NCI-H2081 treated with DMSO at 0.1 percent for 48 hours (cell line): ENCODE data around the gene PKP3.
"Not testable (repeated sequence)": the region's sequence is repeated elsewhere in the genome, so short reads cannot be mapped to it uniquely, and the experiment has no call there.

Experiments used
- DNase-seq: peaks from one replicate; lab custom pipeline; 2025; lab: John Stamatoyannopoulos, UW

Gene PKP3

GRCh38 chr11:379205-380094 lies 14.6 kb upstream of the PKP3 start:
- no peak for DNase-seq

DNA sequence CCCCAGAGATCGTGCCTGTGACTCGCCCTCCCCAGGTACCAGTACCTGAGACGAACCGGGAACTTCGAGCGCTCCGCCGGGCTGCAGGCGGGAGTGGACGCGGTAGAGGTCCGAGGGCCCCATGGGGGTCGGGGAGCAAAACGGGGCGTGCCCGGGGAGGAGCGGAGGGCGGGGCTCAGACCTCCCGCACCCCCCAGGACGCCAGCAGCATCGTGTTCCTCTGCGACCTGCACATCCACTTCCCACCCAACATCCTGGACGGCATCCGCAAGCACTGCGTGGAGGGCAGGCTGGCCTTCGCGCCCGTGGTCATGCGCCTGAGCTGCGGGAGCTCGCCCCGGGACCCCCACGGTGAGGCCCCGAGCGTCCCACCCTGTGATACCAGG lies 13.9 kb upstream of the PKP3 start:
- no peak for DNase-seq

GRCh38 chr11:380491-380890 lies 13.5 kb upstream of the PKP3 start:
- no peak for DNase-seq

GRCh38 chr11:380996-381395 lies 13.0 kb upstream of the PKP3 start:
- DNase-seq = no peak

GRCh38 chr11:381501-382072 lies 12.4 kb upstream of the PKP3 start:
- no peak for DNase-seq

GRCh38 chr11:382081-382629 lies 11.9 kb upstream of the PKP3 start:
- no peak for DNase-seq

DNA sequence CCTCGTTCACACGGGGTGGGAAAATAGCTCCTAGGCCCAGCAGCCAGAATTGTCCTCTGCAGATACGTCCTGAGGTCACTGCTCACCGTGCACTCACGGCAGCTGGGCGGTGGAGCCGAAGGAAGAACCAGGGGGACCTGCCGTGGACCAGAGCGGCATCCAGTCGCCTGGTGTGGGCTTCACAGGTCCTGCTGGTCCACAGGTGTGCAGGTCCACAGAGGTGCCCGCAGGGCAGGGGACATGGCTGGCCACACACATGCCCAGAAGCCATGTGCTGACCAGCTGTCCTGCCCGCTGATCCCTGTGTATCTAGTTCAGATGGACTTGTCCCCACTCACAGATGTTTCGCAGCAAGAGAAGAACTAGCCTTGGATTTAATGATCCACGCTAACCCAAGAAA lies 10.6 kb upstream of the PKP3 start:
- DNase-seq = no peak

GRCh38 chr11:384511-384910 lies 9.5 kb upstream of the PKP3 start:
- no peak for DNase-seq

DNA sequence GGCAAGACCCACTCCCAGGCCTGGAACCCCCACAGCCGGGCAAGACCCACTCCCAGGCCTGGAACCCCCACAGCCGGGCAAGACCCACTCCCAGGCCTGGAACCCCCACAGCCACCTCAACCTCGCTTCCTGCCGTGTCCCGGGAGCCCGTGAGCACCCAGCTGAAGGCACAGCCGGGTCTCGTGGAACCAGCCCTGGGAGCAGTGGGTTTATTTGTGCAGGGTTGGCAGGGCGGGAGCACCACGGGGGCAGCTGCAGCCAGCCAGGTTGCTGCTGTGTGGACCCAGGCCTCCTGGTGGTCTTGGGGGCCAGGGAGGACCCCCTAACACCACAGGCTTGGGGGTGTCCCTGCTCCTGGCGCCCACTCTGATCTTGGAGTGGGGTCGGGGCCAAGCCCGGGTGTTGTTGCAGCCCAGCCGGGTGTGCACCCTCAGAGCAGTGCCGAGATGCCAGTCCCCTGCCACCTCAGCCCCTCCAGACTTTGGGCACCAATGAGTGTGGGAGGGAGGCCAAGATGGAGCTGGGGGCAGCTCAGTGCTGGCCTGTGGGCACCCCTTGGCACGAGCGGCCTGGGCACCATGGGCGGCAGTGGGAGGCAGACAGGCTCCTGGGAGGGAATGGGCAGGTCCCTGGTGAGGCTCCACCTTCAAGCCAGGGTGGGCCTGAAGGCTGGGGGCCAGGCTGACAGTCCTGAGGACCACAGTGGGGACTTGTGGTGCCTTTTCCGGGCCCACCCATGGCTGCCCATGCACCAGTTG lies 8.2 kb upstream of the PKP3 start:
- no peak for DNase-seq

- no peak for DNase-seq
Observed at GRCh38 chr11:386483-386882, 7.5 kb upstream of the PKP3 start.

GRCh38 chr11:387193-387793 lies 6.7 kb upstream of the PKP3 start:
- no peak for DNase-seq

GRCh38 chr11:389369-389768 lies 4.6 kb upstream of the PKP3 start:
- not testable (repeated sequence) for DNase-seq

DNA sequence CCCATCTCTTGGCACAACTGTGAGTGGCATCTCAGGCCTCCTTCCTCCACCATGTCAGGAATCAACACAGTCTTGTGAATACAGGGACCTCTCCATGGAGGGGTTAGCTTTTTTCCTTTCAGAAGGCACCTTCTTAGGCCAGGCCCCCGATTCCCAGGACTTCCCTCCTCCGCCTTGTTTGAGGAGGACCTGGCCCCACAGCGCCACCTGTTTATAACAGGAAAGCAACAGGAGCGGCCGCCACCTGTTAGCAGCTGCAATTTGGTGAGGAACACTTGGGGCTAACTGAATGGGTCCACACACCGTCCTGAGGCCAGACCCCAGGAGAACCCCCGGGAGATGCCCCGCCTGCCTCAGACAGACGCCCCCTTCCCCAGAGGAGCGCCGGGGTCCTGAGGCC lies 3.8 kb upstream of the PKP3 start:
- DNase-seq = no peak

- DNase-seq = no peak
Observed at GRCh38 chr11:391117-392017, 2.6 kb upstream of the PKP3 start.

- DNase-seq = no peak
Observed at GRCh38 chr11:392102-392777, 1.8 kb upstream of the PKP3 start.

GRCh38 chr11:393219-394033 lies 583 bp upstream of the PKP3 start:
- DNase-seq = no peak

GRCh38 chr11:394858-395655 lies 1.0 kb downstream of the PKP3 start:
- no peak for DNase-seq

- DNase-seq = no peak
Observed at GRCh38 chr11:395866-396265, 1.9 kb downstream of the PKP3 start.

DNA sequence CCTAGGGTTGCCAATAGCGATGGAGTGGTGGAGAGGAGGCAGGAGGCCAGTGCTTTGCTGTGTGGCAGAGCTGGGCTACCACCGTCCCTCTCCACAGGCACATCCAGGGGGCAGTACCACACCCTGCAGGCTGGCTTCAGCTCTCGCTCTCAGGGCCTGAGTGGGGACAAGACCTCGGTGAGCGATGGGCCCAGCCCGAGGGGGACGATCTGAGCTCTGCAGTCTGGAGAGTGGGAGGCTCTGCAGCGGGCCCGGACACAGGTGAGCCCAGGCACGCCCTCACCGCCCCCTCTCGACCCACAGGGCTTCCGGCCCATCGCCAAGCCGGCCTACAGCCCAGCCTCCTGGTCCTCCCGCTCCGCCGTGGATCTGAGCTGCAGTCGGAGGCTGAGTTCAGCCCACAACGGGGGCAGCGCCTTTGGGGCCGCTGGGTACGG lies 2.5 kb downstream of the PKP3 start:
- DNase-seq = no peak
